ENCODE measurements around the gene CEP95. TPM values are rescaled to one million over a fixed set of nuclear protein-coding genes. Genes with fewer than 3 reads are reported as not detected.
A peak's percentile ranks its signal among the peaks of the same experiment; 100 is the strongest.
"Not testable (repeated sequence)": the region's sequence is repeated elsewhere in the genome, so short reads cannot be mapped to it uniquely, and the experiment has no call there.

The CEP95 gene
- total RNA-seq, 1 donor from 2014 or later, result 48.3 TPM

DNA sequence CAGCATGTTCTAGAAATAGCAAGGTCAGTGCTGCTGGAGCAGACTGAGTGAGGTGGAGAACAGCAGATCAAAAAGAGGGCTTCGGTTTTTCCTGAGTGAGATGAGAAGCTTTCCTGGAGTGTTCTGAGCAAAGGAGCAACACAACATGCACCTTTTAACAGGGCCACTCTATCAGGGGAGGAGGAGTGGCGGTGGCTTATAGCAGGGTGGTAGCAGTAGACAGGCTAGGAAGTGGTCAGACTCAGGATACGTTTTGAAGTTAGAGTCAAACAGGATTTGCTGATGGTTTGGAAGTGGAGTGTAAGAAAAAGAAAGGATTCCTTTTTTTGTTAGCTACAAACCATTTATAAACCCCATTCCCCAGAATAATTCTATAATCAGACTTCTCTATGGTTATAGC lies 22.4 kb upstream of the CEP95 start:
- Mint-ChIP-seq H3K4me3 (no peak overlapping the region), H3K27ac (peak overlapping the region; percentile 42), H3K4me1 (peaks cover 10% of the 10 kb centered on the region), H3K36me3 (ENCODE audit: low read depth) (peaks cover 43% of the 10 kb centered on the region), H3K9me3 (no peaks in the 10 kb centered on the region), H3K27me3 (no peaks in the 10 kb centered on the region)
- intact Hi-C loops (cut with micrococcal nuclease), result no loop called here
- no peak for DNase-seq

DNA sequence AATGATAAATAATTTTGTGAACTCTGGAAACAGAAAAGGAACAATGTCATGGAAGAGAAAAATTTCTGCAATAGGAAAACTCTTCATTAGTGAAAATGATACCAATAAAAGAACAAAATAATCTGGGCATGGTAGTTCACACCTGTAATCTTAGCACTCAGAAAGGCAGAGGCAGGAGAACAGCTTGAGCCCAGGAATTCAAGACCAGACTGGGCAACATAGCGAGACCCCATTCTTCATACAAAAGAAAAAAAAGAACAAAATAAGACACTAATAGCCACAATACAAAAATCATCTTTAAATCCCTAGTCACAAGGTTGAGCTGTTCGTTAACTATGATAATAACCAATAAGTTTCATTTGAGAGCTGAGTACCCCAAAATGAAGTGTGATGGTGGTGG lies 18.5 kb upstream of the CEP95 start:
- H3K4me1 Mint-ChIP-seq, result peaks cover 18% of the 10 kb centered on the region
- peaks cover 52% of the 10 kb centered on the region for H3K36me3 Mint-ChIP-seq (ENCODE audit: low read depth)

DNA sequence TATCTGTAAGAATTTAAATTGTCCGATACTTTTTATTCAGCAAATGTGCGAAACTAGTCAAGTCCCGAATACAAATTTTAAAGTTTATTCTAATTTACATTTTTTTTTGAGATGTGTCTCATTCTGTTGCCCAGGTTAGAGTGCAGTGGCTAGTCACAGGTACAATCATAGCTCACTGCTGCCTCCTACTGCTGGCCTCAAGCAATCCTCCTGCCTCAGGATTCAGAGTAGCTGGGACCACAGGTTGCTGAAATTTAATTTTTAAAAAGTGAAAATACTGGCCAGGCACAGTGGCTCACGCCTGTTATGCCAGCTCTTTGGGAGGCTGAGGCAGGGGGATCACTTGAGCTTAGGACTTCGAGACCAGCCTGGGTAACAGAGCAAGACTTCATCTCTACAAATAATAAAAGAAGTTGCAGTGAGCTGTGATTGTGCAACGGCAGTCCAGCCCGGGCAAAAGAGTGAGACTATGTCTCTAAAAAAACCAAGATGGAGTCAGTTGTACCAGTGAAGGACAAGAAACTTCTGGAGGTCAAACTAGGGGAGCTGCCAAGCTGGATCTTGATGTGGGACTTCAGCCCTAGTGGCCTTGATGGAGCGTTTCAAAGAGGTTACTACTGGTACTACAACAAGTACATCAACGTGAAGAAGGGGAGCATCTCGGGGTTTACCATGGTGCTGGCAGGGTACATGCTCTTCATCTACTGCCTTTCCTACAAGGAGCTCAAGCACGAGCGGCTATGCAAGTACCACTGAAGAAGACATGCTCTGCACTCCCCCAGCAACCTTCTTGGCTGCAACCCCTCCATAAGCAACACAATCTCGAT lies 15.5 kb upstream of the CEP95 start:
- H3K36me3 Mint-ChIP-seq (ENCODE audit: low read depth), result peaks cover 42% of the 10 kb centered on the region
- H3K4me3 Mint-ChIP-seq, result no peak overlapping the region
- peak; percentile 90 for DNase-seq
- H3K9me3 Mint-ChIP-seq, result no peaks in the 10 kb centered on the region
- intact Hi-C loops (cut with micrococcal nuclease), result loop anchor here (1.0 to 5.0 kb wide), 3 partner anchors 71 to 184 kb away; no protein-coding TSS in a partner anchor
- peaks cover 25% of the 10 kb centered on the region for H3K4me1 Mint-ChIP-seq
- H3K27ac Mint-ChIP-seq, result no peak overlapping the region
- no peaks in the 10 kb centered on the region for H3K27me3 Mint-ChIP-seq

More for the DNA sequence above, 18.5 kb upstream of the CEP95 start:
- intact Hi-C loops (cut with micrococcal nuclease), result no loop called here
- no peak overlapping the region for H3K4me3 Mint-ChIP-seq
- DNase-seq, result no peak
- no peaks in the 10 kb centered on the region for H3K27me3 Mint-ChIP-seq
- no peak overlapping the region for H3K27ac Mint-ChIP-seq
- no peaks in the 10 kb centered on the region for H3K9me3 Mint-ChIP-seq

DNA sequence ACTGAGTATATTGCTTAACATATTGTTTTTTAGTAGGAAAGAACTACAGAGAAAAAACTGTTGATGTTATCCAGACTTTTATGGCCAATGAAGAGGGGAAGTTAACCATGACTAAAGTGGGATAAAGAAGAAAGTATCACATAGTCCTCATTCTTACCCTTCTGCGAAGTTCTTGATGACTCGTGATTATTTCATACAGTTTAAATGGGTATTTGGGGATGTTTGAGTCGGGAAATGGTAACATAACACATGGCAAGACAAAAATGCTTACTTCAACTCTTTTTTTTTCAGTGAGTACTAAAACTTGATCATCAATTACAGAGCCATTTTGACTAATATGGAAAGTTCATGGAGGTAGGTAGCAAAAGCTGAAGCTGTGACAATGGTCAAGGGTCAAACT lies 14.8 kb upstream of the CEP95 start:
- DNase-seq, result no peak
- Mint-ChIP-seq H3K27me3 (no peaks in the 10 kb centered on the region), H3K36me3 (ENCODE audit: low read depth) (peaks cover 44% of the 10 kb centered on the region), H3K9me3 (no peaks in the 10 kb centered on the region), H3K4me1 (peaks cover 25% of the 10 kb centered on the region), H3K27ac (no peak overlapping the region), H3K4me3 (no peak overlapping the region)
- intact Hi-C loops (cut with micrococcal nuclease), result loop anchor here (1.0 to 5.0 kb wide), 3 partner anchors 72 to 185 kb away; no protein-coding TSS in a partner anchor

DNA sequence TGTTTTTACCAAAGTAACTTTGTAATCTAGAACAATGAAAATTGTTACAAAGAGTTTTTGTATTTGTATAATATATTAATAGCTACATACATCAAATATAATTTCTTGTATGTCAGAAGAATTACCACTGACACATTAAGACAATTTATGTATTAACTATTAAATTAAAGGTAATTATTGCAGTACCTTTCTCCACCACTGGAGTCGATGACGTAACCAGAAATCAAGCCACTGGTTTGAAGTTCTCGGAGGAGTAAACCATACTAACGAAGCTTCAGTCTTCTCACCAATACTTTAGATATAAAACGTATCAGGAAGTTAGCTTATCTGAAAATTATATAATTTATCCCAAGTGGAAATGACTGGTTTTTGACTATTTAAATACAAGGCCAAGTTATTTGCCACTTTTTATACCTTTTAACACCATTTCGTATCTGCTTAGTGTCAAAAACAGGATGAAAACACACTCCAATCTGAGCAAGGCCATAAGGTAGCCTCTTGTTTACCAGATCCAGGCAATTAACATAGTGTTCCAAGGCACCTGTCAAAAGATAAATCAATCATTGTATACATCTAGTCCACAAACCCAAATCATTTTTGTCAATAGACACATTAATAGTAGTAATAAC lies 14.2 kb upstream of the CEP95 start:
- no peaks in the 10 kb centered on the region for H3K27me3 Mint-ChIP-seq
- no peak overlapping the region for H3K27ac Mint-ChIP-seq
- peak; percentile 71 for DNase-seq
- H3K36me3 Mint-ChIP-seq (ENCODE audit: low read depth), result peaks cover 48% of the 10 kb centered on the region
- no peaks in the 10 kb centered on the region for H3K9me3 Mint-ChIP-seq
- intact Hi-C loops (cut with micrococcal nuclease), result loop anchor here (5.0 kb wide), 2 partner anchors 170 to 185 kb away; no protein-coding TSS in a partner anchor
- H3K4me1 Mint-ChIP-seq, result peaks cover 30% of the 10 kb centered on the region
- H3K4me3 Mint-ChIP-seq, result no peak overlapping the region

DNA sequence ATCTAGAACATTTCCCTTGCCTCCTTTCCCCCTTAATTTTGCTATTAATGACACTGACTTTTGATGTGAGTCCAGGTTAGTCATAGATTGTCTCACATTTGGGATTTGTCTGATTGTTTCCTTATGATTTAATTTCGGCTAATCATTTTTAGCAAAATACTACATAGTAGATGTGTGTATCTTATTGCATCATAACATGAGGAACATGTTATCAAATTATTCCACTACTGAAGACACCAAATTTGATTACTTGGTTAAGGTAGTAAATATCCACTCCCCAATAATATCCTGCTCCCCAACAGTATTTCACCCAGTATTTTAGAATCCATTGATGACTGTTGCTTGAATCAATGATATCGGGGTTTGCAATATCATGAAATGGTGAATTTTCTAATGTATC lies 12.7 kb upstream of the CEP95 start:
- Mint-ChIP-seq H3K4me1 (peaks cover 43% of the 10 kb centered on the region), H3K9me3 (no peaks in the 10 kb centered on the region), H3K27ac (no peak overlapping the region), H3K4me3 (peak overlapping the region; percentile 74), H3K27me3 (no peaks in the 10 kb centered on the region), H3K36me3 (ENCODE audit: low read depth) (peaks cover 52% of the 10 kb centered on the region)
- intact Hi-C loops (cut with micrococcal nuclease), result loop anchor here (5.0 kb wide), 2 partner anchors 172 to 187 kb away; no protein-coding TSS in a partner anchor
- no peak for DNase-seq

DNA sequence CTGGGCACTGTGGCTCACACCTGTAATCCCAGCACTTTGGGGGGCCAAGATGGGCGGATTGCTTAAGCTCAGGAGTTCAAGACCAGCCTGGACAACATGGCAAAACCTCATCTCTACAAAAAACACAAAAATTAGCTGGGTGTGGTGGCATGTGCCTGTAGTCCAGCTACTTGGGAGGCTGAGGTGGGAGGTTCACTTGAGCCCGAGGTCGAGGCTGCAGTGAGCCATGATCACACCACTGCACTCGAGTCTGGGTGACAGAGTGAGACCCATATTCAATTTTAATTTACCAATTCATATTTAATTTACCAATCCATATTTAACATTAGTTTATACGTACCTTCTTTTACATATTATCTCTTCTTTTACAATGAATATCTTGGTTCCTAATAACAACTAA lies 11.5 kb upstream of the CEP95 start:
- DNase-seq; H3K27me3 Mint-ChIP-seq; H3K27ac Mint-ChIP-seq; H3K9me3 Mint-ChIP-seq; intact Hi-C loops (cut with micrococcal nuclease): not testable (repeated sequence)
- peak overlapping the region; percentile 96 for H3K4me3 Mint-ChIP-seq
- H3K4me1 Mint-ChIP-seq, result peaks cover 51% of the 10 kb centered on the region
- peaks cover 57% of the 10 kb centered on the region for H3K36me3 Mint-ChIP-seq (ENCODE audit: low read depth)

DNA sequence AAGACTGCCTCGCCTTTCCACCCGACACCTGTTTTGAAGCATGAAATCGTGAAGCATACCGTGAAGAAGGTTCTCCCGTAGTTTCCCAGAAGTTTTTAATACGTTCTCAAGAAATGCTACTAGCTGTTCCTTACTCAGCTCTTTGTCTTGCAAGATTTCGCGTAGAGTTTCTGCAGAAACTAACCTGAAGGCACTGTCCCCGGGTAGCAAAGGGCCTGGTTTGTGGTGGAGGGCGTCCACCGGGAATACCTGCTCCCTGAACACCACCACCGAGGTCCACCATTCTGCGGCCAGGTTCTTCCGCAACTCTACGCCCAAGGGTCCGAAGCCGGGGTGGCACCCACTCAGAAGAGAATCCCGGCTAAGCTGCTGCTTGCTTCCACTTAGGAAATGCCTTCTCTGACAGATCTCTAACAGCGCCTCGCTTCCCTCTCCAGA lies 10.4 kb upstream of the CEP95 start:
- Mint-ChIP-seq H3K4me3 (peak overlapping the region; percentile 96), H3K4me1 (peaks cover 60% of the 10 kb centered on the region), H3K27me3 (no peaks in the 10 kb centered on the region), H3K36me3 (ENCODE audit: low read depth) (peaks cover 62% of the 10 kb centered on the region), H3K9me3 (no peaks in the 10 kb centered on the region), H3K27ac (peak overlapping the region; percentile 97)
- intact Hi-C loops (cut with micrococcal nuclease), result no loop called here
- DNase-seq, result no peak

DNA sequence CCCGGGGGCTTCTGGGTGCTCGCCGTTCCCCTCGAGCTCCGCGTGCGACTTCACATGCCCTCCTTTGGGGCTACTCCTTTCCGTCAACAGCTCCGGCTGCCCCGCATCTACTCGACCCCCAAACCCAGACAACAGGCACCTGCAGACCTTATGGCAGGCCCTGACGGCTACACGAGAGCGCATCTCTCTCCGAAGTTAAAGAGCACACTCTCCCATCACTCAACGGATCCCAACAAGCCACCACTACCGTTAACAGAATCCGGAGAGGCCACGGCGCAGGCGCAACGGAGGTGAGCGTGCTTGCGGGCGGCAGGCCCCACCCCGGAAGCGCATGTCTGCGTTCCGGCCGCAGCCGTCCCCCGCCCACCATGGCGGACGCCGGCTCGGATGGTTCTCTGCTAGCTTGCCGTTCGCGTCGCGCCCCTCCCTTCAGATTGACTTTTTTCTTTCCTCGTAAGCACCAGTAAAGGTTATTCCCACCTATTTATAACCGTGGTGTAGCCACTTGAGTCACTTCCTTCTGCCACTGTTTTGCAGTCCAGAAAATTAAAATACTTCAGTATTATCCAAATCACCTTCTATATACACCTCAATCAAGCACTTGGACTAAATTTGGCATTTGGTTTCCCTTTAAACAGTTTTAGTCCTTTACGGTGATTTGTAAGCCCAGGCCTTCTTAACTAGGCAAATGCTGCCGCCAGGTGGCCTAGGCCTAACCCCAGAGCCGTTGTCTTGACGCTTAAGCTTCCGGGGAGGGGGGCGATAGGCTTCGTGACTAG lies 9.8 kb upstream of the CEP95 start, which contains the start of gene POLG2:
POLG2 (minus strand) TSS at position 269 of the 779 bp plus-strand sequence; CDS start at position 183, 86 bp downstream.
- peak within 1 kb of the TSS; percentile 96 for H3K4me3 Mint-ChIP-seq
- no peaks in the 10 kb centered on the region for H3K27me3 Mint-ChIP-seq
- peaks cover 63% of the 10 kb centered on the region for H3K36me3 Mint-ChIP-seq (ENCODE audit: low read depth)
- peak within 1 kb of the TSS; percentile 97 for H3K27ac Mint-ChIP-seq
- DNase-seq, result peak; percentile 99
- H3K9me3 Mint-ChIP-seq, result no peaks in the 10 kb centered on the region
- intact Hi-C loops (cut with micrococcal nuclease), result loop anchor here (1.0 kb wide), 1 partner anchor 9 kb away; the partner anchor contains the start of genes CEP95 and DDX5
- peaks cover 63% of the 10 kb centered on the region for H3K4me1 Mint-ChIP-seq

DNA sequence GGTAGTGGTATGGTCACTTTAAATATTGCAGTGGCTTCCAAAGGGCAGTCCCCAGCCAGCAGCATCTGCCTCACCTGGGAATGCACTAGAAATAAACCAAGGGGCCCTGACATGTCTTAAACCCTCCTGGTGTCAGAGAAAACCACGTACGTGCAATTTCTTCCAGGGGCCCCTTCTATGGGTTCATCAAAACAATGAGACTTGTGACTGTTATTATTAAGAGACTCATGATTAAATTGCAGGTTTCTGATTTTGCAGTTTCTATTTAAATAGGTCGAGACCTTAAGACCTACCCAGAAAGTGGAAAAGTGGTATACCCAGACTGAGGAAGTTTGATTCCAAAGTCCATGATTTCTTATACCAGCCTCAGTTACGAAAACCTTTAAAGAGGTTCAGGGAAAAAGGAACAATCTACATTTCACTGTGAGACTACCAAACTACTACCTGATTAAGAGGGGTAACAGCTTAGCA lies 9.2 kb upstream of the CEP95 start:
- H3K4me1 Mint-ChIP-seq, result peaks cover 66% of the 10 kb centered on the region
- peaks cover 67% of the 10 kb centered on the region for H3K36me3 Mint-ChIP-seq (ENCODE audit: low read depth)
- H3K27ac Mint-ChIP-seq, result peak overlapping the region; percentile 97
- no peaks in the 10 kb centered on the region for H3K27me3 Mint-ChIP-seq
- intact Hi-C loops (cut with micrococcal nuclease), result loop anchor here (1.0 kb wide), 1 partner anchor 9 kb away; the partner anchor contains the start of genes CEP95 and DDX5
- no peaks in the 10 kb centered on the region for H3K9me3 Mint-ChIP-seq
- peak overlapping the region; percentile 96 for H3K4me3 Mint-ChIP-seq
- DNase-seq, result no peak

DNA sequence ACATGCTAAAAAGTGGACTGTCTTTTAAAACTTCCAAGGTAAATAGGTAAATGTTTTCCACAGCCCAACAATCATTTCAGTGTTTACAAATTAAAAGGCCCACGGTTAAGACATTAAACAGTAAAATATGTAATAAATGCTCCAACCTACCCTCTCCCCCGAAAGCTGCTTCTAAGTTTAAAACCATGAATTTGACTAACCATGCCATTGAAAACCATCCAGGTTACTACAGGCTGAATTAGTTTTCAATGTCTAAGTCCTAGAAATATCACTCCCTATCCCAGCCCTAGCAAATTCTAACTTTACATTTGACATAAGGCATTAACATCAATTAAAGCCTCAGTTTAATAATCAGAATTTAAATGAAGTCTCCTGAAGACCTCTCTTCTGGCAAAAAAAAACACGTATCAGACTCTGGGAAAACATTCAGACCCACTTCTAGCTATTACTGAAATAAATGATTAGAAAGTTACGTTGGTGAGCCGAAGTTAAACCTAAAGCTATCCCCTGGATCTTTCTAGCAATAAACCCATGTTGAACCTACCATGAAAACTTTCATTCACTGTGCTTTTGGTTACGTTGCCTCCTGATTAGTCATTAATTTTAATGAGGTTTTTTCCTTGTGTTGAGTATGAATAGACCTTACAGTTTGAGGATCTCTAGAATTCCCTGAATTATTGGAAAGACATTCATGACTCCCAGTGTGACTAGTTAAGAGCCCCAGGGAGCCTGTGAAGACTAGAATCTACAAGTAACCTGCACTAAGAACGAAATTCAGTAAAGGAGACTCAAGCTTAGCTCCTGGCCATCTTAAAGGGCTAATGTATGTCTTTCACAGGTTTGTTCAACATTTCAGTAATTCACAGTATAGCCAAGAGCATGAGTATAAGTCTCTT lies 8.2 kb upstream of the CEP95 start:
- peak overlapping the region; percentile 97 for H3K27ac Mint-ChIP-seq

DNA sequence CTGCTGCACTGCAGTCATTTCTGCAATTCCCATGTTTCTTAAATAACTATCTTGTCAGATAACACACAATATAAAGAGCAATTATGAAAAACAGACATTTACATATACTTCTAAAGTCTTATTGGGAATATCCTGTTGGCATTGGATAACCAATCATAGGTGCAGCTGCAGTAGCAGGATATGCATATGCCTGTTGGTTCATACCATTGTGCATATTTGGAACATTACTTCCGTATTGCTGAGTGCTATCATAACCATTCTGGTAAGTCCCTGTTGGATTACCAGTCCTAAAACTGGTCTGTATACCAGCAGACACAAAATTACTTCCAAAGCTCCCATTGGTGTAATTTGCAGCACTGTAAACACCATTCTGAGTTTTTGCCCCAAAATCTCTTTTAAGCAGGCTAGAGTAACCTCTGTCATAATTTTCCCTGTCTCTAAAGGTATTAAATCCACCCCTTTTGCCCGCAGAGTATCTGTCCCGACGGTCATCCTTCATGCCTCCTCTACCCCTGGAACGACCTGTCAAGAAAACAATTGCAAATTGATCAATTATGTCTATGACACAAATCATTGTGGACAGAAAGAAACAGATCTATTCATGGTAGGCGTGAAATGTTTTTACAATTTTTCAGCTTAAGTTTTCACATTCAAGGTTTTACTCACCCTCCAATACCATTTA lies 6.8 kb upstream of the CEP95 start:
- H3K36me3 Mint-ChIP-seq (ENCODE audit: low read depth), result peaks cover 76% of the 10 kb centered on the region
- H3K9me3 Mint-ChIP-seq, result no peaks in the 10 kb centered on the region
- peaks cover 67% of the 10 kb centered on the region for H3K4me1 Mint-ChIP-seq
- peak overlapping the region; percentile 56 for H3K27ac Mint-ChIP-seq
- no peak overlapping the region for H3K4me3 Mint-ChIP-seq
- no peaks in the 10 kb centered on the region for H3K27me3 Mint-ChIP-seq
- intact Hi-C loops (cut with micrococcal nuclease), result loop anchor here (10.0 kb wide), 2 partner anchors 475 kb away; partner anchors contain the start of gene ICAM2
- peak; percentile 58 for DNase-seq

More for the DNA sequence above, 8.2 kb upstream of the CEP95 start:
- peaks cover 69% of the 10 kb centered on the region for H3K4me1 Mint-ChIP-seq
- peaks cover 73% of the 10 kb centered on the region for H3K36me3 Mint-ChIP-seq (ENCODE audit: low read depth)
- H3K9me3 Mint-ChIP-seq, result no peaks in the 10 kb centered on the region
- DNase-seq, result peak; percentile 62
- intact Hi-C loops (cut with micrococcal nuclease), result no loop called here
- H3K27me3 Mint-ChIP-seq, result no peaks in the 10 kb centered on the region
- H3K4me3 Mint-ChIP-seq, result peak overlapping the region; percentile 60

Measured in activated CD4-positive, alpha-beta T cell treated with anti-CD3 and anti-CD28 coated beads, Interleukin-2, amount 10 ng/mL, durations not matched to agents 24 days and 14 days (primary cell).